ENCODE measurements around the gene ANO6.

The ANO6 gene

DNA sequence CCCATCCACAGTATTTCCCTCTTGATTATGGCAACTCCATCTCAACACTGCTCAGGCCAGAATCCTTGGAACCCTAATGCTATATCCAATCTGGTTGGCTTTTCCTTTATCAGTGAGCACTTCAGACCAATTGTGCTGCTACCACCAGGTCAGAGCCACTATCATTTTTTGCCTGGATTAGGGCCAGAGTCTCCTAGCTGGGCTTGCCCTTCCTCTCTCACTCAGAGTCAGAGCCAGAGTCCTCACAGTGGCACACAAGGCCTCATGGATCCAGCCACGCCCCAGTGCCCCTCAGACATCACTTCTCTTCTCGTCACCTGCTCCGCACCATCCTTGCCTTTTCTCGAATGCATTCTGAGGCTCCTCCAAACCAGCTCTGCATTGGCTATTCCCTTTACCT lies 211.1 kb downstream of the ANO6 start:
- no peak for TF ChIP-seq MYC (IDR thresholded peaks at IDR 0.05; ENCODE audit: low read depth, low read length)
- no peak for TF ChIP-seq POLR2A (IDR thresholded peaks at IDR 0.05; ENCODE audit: extremely low read depth, insufficient read length)
- TF ChIP-seq, protein P1, sequence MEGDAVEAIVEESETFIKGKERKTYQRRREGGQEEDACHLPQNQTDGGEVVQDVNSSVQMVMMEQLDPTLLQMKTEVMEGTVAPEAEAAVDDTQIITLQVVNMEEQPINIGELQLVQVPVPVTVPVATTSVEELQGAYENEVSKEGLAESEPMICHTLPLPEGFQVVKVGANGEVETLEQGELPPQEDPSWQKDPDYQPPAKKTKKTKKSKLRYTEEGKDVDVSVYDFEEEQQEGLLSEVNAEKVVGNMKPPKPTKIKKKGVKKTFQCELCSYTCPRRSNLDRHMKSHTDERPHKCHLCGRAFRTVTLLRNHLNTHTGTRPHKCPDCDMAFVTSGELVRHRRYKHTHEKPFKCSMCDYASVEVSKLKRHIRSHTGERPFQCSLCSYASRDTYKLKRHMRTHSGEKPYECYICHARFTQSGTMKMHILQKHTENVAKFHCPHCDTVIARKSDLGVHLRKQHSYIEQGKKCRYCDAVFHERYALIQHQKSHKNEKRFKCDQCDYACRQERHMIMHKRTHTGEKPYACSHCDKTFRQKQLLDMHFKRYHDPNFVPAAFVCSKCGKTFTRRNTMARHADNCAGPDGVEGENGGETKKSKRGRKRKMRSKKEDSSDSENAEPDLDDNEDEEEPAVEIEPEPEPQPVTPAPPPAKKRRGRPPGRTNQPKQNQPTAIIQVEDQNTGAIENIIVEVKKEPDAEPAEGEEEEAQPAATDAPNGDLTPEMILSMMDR (IDR thresholded peaks at IDR 0.05; ENCODE audit: low read depth, low read length) = no peak
- TF ChIP-seq, protein P2, sequence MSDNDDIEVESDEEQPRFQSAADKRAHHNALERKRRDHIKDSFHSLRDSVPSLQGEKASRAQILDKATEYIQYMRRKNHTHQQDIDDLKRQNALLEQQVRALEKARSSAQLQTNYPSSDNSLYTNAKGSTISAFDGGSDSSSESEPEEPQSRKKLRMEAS (IDR thresholded peaks at IDR 0.05; ENCODE audit: low read depth, low read length) = no peak
- no peak for DNase-seq (ENCODE audit: low read depth)
- no peak overlapping the region for H3K4me3 ChIP-seq (ENCODE audit: low read depth, low read length)

DNA sequence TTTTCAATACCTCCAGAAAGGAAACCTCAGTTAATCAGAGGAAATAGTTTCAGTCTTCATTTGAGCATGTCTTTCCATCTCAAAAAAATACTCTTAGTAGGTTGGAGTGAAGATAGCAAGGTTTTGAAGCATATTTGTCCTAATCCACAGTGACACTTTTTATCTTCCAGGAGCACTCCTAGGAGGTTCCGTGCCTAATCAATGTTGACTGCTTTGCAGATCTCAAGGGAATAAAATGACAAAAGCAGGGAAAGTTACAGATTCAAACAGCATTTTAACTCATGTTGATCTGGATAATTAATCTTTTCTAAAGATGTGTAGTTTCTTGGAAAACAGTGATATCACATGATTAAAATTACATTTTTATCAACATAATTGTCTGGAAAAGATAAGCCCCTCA lies 213.9 kb downstream of the ANO6 start:
- TF ChIP-seq, protein P2 (IDR thresholded peaks at IDR 0.05; ENCODE audit: low read depth, low read length) = no peak
- TF ChIP-seq MYC (IDR thresholded peaks at IDR 0.05; ENCODE audit: low read depth, low read length) = no peak
- TF ChIP-seq, protein P1 (IDR thresholded peaks at IDR 0.05; ENCODE audit: low read depth, low read length) = no peak
- TF ChIP-seq POLR2A (IDR thresholded peaks at IDR 0.05; ENCODE audit: extremely low read depth, insufficient read length) = no peak
- no peak for DNase-seq (ENCODE audit: low read depth)
- H3K4me3 ChIP-seq (ENCODE audit: low read depth, low read length) = no peak overlapping the region

DNA sequence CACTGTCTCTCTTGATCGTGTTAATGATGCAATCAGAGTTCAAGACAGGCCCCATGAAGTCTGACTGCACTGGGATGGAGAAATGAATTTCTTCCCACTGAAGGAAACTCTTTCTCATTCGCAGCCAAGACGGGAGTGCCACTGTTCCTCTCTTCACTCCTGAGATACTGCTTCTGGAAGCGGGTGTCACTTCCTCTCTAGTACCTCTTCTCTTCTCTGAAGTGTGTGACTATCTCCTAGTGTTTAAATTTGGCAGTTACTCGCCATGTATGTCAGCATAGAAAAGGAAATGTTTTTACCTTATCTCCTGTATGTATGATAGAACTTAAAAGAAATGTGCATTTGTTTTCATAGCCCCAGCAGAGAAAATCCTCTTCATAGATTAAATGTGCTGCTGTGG lies 215.2 kb downstream of the ANO6 start:
- TF ChIP-seq, protein P1 (IDR thresholded peaks at IDR 0.05; ENCODE audit: low read depth, low read length) = no peak
- TF ChIP-seq MYC (IDR thresholded peaks at IDR 0.05; ENCODE audit: low read depth, low read length) (no peak), POLR2A (IDR thresholded peaks at IDR 0.05; ENCODE audit: extremely low read depth, insufficient read length) (no peak)
- TF ChIP-seq, protein P2 (IDR thresholded peaks at IDR 0.05; ENCODE audit: low read depth, low read length) = no peak
- no peak for DNase-seq (ENCODE audit: low read depth)
- no peak overlapping the region for H3K4me3 ChIP-seq (ENCODE audit: low read depth, low read length)

DNA sequence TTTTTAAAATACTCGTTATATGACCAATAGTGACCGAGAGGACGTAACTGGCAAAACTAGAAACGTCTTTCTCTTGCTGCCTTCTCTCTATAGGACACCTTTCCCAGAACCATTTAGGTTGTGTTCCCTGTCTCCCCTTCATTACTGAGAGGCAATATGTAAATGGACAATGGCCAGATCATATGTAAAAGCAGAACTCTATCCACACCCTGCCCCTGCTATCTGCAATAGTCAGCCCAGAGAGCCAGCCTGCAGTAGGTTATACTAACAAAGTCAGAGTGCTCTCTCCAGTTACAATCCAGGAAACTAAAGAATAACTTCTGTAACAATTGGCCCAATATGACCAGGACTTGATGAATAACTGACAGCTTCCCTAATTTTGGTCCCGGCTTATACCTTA lies 216.8 kb downstream of the ANO6 start:
- no peak overlapping the region for H3K4me3 ChIP-seq (ENCODE audit: low read depth, low read length)
- TF ChIP-seq, protein P2 (IDR thresholded peaks at IDR 0.05; ENCODE audit: low read depth, low read length) = no peak
- TF ChIP-seq, protein P1 (IDR thresholded peaks at IDR 0.05; ENCODE audit: low read depth, low read length) = no peak
- TF ChIP-seq MYC (IDR thresholded peaks at IDR 0.05; ENCODE audit: low read depth, low read length) = no peak
- TF ChIP-seq POLR2A (IDR thresholded peaks at IDR 0.05; ENCODE audit: extremely low read depth, insufficient read length) = no peak
- DNase-seq (ENCODE audit: low read depth) = no peak

DNA sequence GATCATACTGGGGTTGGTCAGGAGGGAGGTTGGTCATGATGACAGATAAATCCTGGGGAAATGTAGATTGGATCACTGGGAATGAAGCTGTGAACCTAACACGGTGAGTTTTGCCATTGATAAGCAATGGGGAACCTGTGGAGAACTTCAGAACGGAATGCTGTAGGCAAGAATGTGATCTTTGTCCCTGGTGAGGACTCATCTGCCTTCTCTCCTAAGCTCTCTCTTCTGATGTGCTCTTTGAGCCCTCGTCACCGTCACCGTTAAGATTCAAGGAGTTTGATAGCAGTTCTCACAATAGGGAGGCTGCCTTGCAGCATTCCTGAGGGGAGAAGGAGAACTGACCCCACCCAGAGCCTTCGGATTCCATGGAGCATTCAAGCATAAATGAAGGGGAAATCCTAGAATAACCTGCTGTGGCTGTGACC lies 217.6 kb downstream of the ANO6 start:
- TF ChIP-seq, protein P2 (IDR thresholded peaks at IDR 0.05; ENCODE audit: low read depth, low read length) = no peak
- TF ChIP-seq POLR2A (IDR thresholded peaks at IDR 0.05; ENCODE audit: extremely low read depth, insufficient read length) (no peak), MYC (IDR thresholded peaks at IDR 0.05; ENCODE audit: low read depth, low read length) (no peak)
- TF ChIP-seq, protein P1 (IDR thresholded peaks at IDR 0.05; ENCODE audit: low read depth, low read length) = no peak
- H3K4me3 ChIP-seq (ENCODE audit: low read depth, low read length) = no peak overlapping the region
- no peak for DNase-seq (ENCODE audit: low read depth)

DNA sequence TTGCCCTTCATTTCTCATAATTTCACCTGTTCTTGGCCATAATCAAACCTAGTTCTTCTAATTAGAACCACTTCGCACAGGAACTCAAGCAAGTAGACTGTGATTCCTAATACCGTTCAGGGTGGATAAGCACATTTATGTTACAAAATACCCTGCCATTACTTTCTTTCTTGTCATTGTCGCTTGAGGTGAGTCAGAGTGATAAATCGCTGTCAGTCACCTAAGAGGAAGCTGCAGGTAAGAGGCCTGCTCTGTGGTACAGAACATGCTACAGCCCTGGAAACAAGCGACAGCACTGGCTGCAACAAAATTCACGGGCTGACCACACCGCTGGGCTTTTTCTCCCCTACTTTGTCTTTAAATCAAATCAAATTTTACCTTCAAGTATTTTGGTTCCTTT lies 218.2 kb downstream of the ANO6 start:
- no peak for DNase-seq (ENCODE audit: low read depth)
- no peak overlapping the region for H3K4me3 ChIP-seq (ENCODE audit: low read depth, low read length)
- TF ChIP-seq MYC (IDR thresholded peaks at IDR 0.05; ENCODE audit: low read depth, low read length) (no peak), POLR2A (IDR thresholded peaks at IDR 0.05; ENCODE audit: extremely low read depth, insufficient read length) (no peak)
- TF ChIP-seq, protein P1 (IDR thresholded peaks at IDR 0.05; ENCODE audit: low read depth, low read length) = no peak
- TF ChIP-seq, protein P2 (IDR thresholded peaks at IDR 0.05; ENCODE audit: low read depth, low read length) = no peak

Measured in NB4 (cell line).